GM23338 (cell line): Measurements from ENCODE around the gene PLEK.

Source experiments
- CTCF ChIP-seq, 2 experiments: fragments of 200-600 bp in 1 of 2; sonication (generic) in 1 of 2; conservative IDR thresholded peaks; 2 replicates each; pipeline versions ENCODE4 v1.5.1 to v1.6.1; 2016 to 2017; ENCODE audit warnings: antibody characterized with exemption in 2 of 2, low read depth in 2 of 2, mild to moderate bottlenecking in 2 of 2, moderate library complexity in 1 of 2
- EZH2 ChIP-seq: fragments of 200-600 bp; sonication (generic); IDR thresholded peaks from one replicate; pipeline ENCODE4 v1.8.0; 2017; ENCODE audit warnings: antibody characterized with exemption, mild to moderate bottlenecking, low read depth; ENCODE audit not compliant: unreplicated experiment

- TF ChIP-seq CTCF (conservative IDR thresholded peaks at IDR 0.05; ENCODE audit: low read depth in 2 of 2) (no peak), EZH2 (no peak)
Measured at GRCh38 chr2:68365087-68365486, at the start of gene PLEK.
